Measurements from ENCODE around the gene ZNF783. TPM values are rescaled to one million over a fixed set of nuclear protein-coding genes. Genes with fewer than 3 reads are reported as not detected.
"Not testable (repeated sequence)": the region's sequence is repeated elsewhere in the genome, so short reads cannot be mapped to it uniquely, and the experiment has no call there.

Gene ZNF783
- total RNA-seq, 4 donors from 2014 or later = 9.9 to 20.8 (median 14.4) TPM

GRCh38 chr7:149330914-149331567 lies 69.0 kb downstream of the ZNF783 start:
- Histone ChIP-seq H3K4me1 (no peaks in the 10 kb centered on the region), H3K9me3 (no peaks in the 10 kb centered on the region), H3K4me3 (no peak overlapping the region), H3K27ac (no peak overlapping the region), H3K36me3 (no peaks in the 10 kb centered on the region), H3K27me3 (no peaks in the 10 kb centered on the region)
- TF ChIP-seq POLR2A (IDR thresholded peaks at IDR 0.05) (no peak), CTCF (IDR thresholded peaks at IDR 0.05) (no peak), POLR2AphosphoS5 (IDR thresholded peaks at IDR 0.05) (no peak), EP300 (IDR thresholded peaks at IDR 0.05) (no peak)
- 48% methylated on average over 2 of the region's 2 CpGs for WGBS
- DNase-seq (ENCODE audit: low spot score in 2 of 2) = no peak

DNA sequence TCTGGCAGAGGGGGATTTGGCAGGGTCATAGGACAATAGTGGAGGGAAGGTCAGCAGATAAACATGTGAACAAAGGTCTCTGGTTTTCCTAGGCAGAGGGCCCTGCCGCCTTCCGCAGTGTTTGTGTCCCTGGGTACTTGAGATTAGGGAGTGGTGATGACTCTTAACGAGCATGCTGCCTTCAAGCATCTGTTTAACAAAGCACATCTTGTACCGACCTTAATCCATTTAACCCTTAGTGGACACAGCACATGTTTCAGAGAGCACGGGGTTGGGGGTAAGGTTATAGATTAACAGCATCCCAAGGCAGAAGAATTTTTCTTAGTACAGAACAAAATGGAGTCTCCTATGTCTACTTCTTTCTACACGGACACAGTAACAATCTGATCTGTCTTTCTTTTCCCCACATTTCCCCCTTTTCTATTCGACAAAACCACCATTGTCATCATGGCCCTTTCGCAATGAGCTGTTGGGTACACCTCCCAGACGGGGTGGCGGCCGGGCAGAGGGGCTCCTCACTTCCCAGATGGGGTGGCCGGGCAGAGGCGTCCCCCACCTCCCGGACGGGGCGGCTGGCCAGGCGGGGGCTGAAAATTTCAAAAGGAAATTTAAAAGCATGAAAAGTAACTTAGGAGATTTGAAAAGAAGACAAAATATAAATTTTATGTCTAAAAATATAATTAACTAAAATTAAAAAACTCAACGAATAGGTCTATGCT lies 70.8 kb downstream of the ZNF783 start:
- H3K27me3 ChIP-seq; H3K9me3 ChIP-seq; H3K4me1 ChIP-seq; H3K4me3 ChIP-seq; H3K27ac ChIP-seq; H3K36me3 ChIP-seq; DNase-seq (ENCODE audit: low spot score in 2 of 2): not testable (repeated sequence)
- 83% methylated on average over 18 of the region's 18 CpGs for WGBS

DNA sequence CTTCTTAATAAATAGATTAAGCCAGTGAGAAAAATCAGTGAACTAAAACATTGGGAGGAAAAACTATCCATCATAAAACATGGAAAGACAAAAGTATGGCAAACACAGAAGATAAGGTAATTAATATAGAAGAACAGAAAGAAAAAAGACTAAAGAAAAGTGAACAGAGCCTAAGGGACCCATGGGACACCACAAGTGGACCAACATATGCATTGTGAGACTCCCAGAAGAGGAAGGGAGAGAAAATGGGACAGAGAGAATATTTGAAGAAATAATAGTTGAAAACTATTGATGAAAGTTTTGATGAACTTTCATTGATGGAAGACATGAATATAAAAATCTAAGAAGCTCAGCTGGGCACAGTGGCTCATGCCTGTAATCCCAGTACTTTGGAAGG lies 71.3 kb downstream of the ZNF783 start:
- no peak overlapping the region for H3K4me3 ChIP-seq

GRCh38 chr7:149334219-149334618 lies 72.2 kb downstream of the ZNF783 start:
- H3K27me3 ChIP-seq = no peaks in the 10 kb centered on the region
- H3K27ac ChIP-seq = no peak overlapping the region
- H3K4me1 ChIP-seq = no peaks in the 10 kb centered on the region
- H3K36me3 ChIP-seq = no peaks in the 10 kb centered on the region
- no peak overlapping the region for H3K4me3 ChIP-seq
- WGBS = 84% methylated on average over 2 of the region's 2 CpGs
- peaks cover 6% of the 10 kb centered on the region for H3K9me3 ChIP-seq
- DNase-seq (ENCODE audit: low spot score in 2 of 2) = no peak
- TF ChIP-seq POLR2A (IDR thresholded peaks at IDR 0.05) (no peak), CTCF (IDR thresholded peaks at IDR 0.05) (no peak), EP300 (IDR thresholded peaks at IDR 0.05) (no peak), POLR2AphosphoS5 (IDR thresholded peaks at IDR 0.05) (no peak)

More for the DNA sequence above, 71.3 kb downstream of the ZNF783 start:
- no peak overlapping the region for H3K27ac ChIP-seq
- peaks cover 6% of the 10 kb centered on the region for H3K9me3 ChIP-seq
- H3K27me3 ChIP-seq = no peaks in the 10 kb centered on the region
- no peak for DNase-seq (ENCODE audit: low spot score in 2 of 2)
- TF ChIP-seq POLR2AphosphoS5 (IDR thresholded peaks at IDR 0.05) (no peak), EP300 (IDR thresholded peaks at IDR 0.05) (no peak), CTCF (IDR thresholded peaks at IDR 0.05) (no peak), POLR2A (IDR thresholded peaks at IDR 0.05) (no peak)
- no peaks in the 10 kb centered on the region for H3K4me1 ChIP-seq
- H3K36me3 ChIP-seq = no peaks in the 10 kb centered on the region

Other genes starting within 250 kb of the ZNF783 start
- gene PDIA4, start 233.7 kb upstream of the ZNF783 start, total RNA-seq = 10 to 100 TPM; 48.6 to 61.8 (median 57.4) TPM
- gene ZNF786, start 171.5 kb upstream of the ZNF783 start, total RNA-seq = 10 to 100 TPM in 2 of 4 donors, 1 to 10 TPM in 2; 6.8 to 11.8 (median 10.3) TPM
- gene ZNF425, start 135.9 kb upstream of the ZNF783 start, total RNA-seq = 1 to 10 TPM; 2.6 to 5.9 (median 3.7) TPM
- 10 to 100 TPM; 25.7 to 50.4 (median 33.9) TPM for gene ZNF398, start 114.7 kb upstream of the ZNF783 start, total RNA-seq
- gene ZNF282, start 66.7 kb upstream of the ZNF783 start, total RNA-seq = 10 to 100 TPM; 20.6 to 47.5 (median 29.8) TPM
- 10 to 100 TPM in 2 of 4 donors, 1 to 10 TPM in 2; 7.1 to 17.9 (median 9.9) TPM for gene ZNF212, start 22.5 kb upstream of the ZNF783 start, total RNA-seq
- gene ZNF777, start 198.9 kb downstream of the ZNF783 start, total RNA-seq = 10 to 100 TPM; 11.6 to 16.4 (median 14.9) TPM
- 10 to 100 TPM; 18.1 to 28.1 (median 22.0) TPM for gene ZNF746, start 235.6 kb downstream of the ZNF783 start, total RNA-seq

All from suprapubic skin (tissue), 4 donors.